Neural crest cell (in vitro differentiated cells): ENCODE measurements around the gene IFITM2. TPM values are rescaled to one million over a fixed set of nuclear protein-coding genes. Genes with fewer than 3 reads are reported as not detected.
"Not testable (repeated sequence)": the region's sequence is repeated elsewhere in the genome, so short reads cannot be mapped to it uniquely, and the experiment has no call there.

Source experiments
- DNase-seq: peaks from one replicate; pipeline ENCODE4 v3.0.0; 2021; ENCODE audit warnings: low read depth, mixed read lengths, low spot score
- H3K27ac Mint-ChIP-seq: one replicate; pipeline ENCODE4 v1.8.0; 2021; ENCODE audit warnings: mild to moderate bottlenecking, mixed read lengths; ENCODE audit not compliant: unreplicated experiment
- H3K27me3 Mint-ChIP-seq: 2 replicates; pipeline ENCODE4 v1.8.0; 2021; ENCODE audit warnings: low read depth, mild to moderate bottlenecking, mixed read lengths
- H3K36me3 Mint-ChIP-seq: 2 replicates; pipeline ENCODE4 v1.8.0; 2021; ENCODE audit warnings: low read depth, mild to moderate bottlenecking, mixed read lengths
- H3K4me1 Mint-ChIP-seq: 2 replicates; pipeline ENCODE4 v1.8.0; 2021; ENCODE audit warnings: mixed read lengths
- H3K4me3 Mint-ChIP-seq: one replicate; pipeline ENCODE4 v1.8.0; 2021; ENCODE audit warnings: mild to moderate bottlenecking, mixed read lengths
- H3K9me3 Mint-ChIP-seq: 2 replicates; pipeline ENCODE4 v1.8.0; 2021; ENCODE audit warnings: mixed read lengths
- CTCF ChIP-seq: fragments of 200-600 bp; sonication (generic); conservative IDR thresholded peaks from 2 replicates; pipeline ENCODE4 v1.5.0; 2021; ENCODE audit warnings: antibody characterized with exemption, mild to moderate bottlenecking
- total RNA-seq: library from RNA; stranded (reverse); gene quantifications from 2 replicates; pipeline ENCODE4 v1.2.1, GENCODE V29; 2021

The IFITM2 gene
- total RNA-seq, 1 donor from 2014 or later: 55.0 TPM

- no peaks in the 10 kb centered on the region for H3K27me3 Mint-ChIP-seq
- no peak for TF ChIP-seq CTCF
- H3K4me1 Mint-ChIP-seq: peaks cover 50% of the 10 kb centered on the region
These were observed 23.9 kb downstream of the IFITM2 start for GRCh38 chr11:331358-332060.

GRCh38 chr11:332651-333480 is 25.2 kb downstream of the IFITM2 start:
- no peaks in the 10 kb centered on the region for H3K36me3 Mint-ChIP-seq
- no peak overlapping the region for H3K27ac Mint-ChIP-seq
- no peak for TF ChIP-seq CTCF
- no peaks in the 10 kb centered on the region for H3K9me3 Mint-ChIP-seq
- no peak overlapping the region for H3K4me3 Mint-ChIP-seq
- H3K4me1 Mint-ChIP-seq: peaks cover 52% of the 10 kb centered on the region
- DNase-seq: no peak
- H3K27me3 Mint-ChIP-seq: no peaks in the 10 kb centered on the region

More at GRCh38 chr11:331358-332060, 23.9 kb downstream of the IFITM2 start:
- Mint-ChIP-seq H3K36me3 (no peaks in the 10 kb centered on the region), H3K27ac (no peak overlapping the region), H3K9me3 (no peaks in the 10 kb centered on the region), H3K4me3 (no peak overlapping the region)
- no peak for DNase-seq

GRCh38 chr11:333616-334263 is 26.1 kb downstream of the IFITM2 start:
- Mint-ChIP-seq H3K4me1 (peaks cover 52% of the 10 kb centered on the region), H3K27ac (peak overlapping the region; percentile 64), H3K4me3 (peak overlapping the region; percentile 42)
- not testable (repeated sequence) for H3K36me3 Mint-ChIP-seq, H3K27me3 Mint-ChIP-seq, H3K9me3 Mint-ChIP-seq, DNase-seq

GRCh38 chr11:334264-334994 is 26.8 kb downstream of the IFITM2 start:
- no peak for DNase-seq
- Mint-ChIP-seq H3K27me3 (no peaks in the 10 kb centered on the region), H3K9me3 (no peaks in the 10 kb centered on the region), H3K4me1 (peaks cover 47% of the 10 kb centered on the region), H3K36me3 (no peaks in the 10 kb centered on the region), H3K4me3 (peak overlapping the region; percentile 42), H3K27ac (peak overlapping the region; percentile 97)
- TF ChIP-seq CTCF: no peak

GRCh38 chr11:335779-336658 is 28.4 kb downstream of the IFITM2 start:
- no peak for DNase-seq

More at GRCh38 chr11:335779-336658, 28.4 kb downstream of the IFITM2 start:
- peak overlapping the region; percentile 95 for H3K27ac Mint-ChIP-seq
- H3K36me3 Mint-ChIP-seq: no peaks in the 10 kb centered on the region
- no peaks in the 10 kb centered on the region for H3K9me3 Mint-ChIP-seq
- H3K4me1 Mint-ChIP-seq: peaks cover 47% of the 10 kb centered on the region
- H3K27me3 Mint-ChIP-seq: no peaks in the 10 kb centered on the region
- peak overlapping the region; percentile 78 for H3K4me3 Mint-ChIP-seq
- TF ChIP-seq CTCF: no peak
